Small intestine (tissue), 7 donors: ENCODE measurements around the gene POP5. TPM values are rescaled to one million over a fixed set of nuclear protein-coding genes. Genes with fewer than 3 reads are reported as not detected.

Source experiments
- DNase-seq, 2 donors: peaks; one replicate each; pipeline versions ENCODE4 v3.0.0 to v3.0.0-alpha.2; 2013
- FAIRE-seq: peaks from 2 replicates; lab custom pipeline; 2012; peaks lifted over from hg19 to GRCh38; lab: Jason Lieb, UNC
- H3K27ac ChIP-seq, 3 donors: one replicate each; pipeline ENCODE4 v1.5.1; 2013; ENCODE audit warnings: low read length in 2 of 3, mild to moderate bottlenecking in 2 of 3, control low read depth in 1 of 3, inconsistent platforms in 1 of 3, low read depth in 1 of 3, moderate library complexity in 1 of 3
- H3K27me3 ChIP-seq, 3 donors: one replicate each; pipeline ENCODE4 v1.6.1; 2013; ENCODE audit warnings: low read length in 3 of 3, inconsistent platforms in 1 of 3; ENCODE audit not compliant: control insufficient read depth in 3 of 3, insufficient read depth in 3 of 3
- H3K36me3 ChIP-seq, 3 donors: one replicate each; pipeline ENCODE4 v1.6.1; 2013; ENCODE audit warnings: low read length in 3 of 3, inconsistent platforms in 1 of 3, low read depth in 1 of 3, mild to moderate bottlenecking in 1 of 3, moderate library complexity in 1 of 3; ENCODE audit not compliant: control insufficient read depth in 3 of 3, insufficient read depth in 2 of 3
- H3K4me1 ChIP-seq, 3 donors: one replicate each; pipeline ENCODE4 v1.6.1; 2013; ENCODE audit warnings: low read length in 2 of 3, inconsistent platforms in 1 of 3, low read depth in 1 of 3, mild to moderate bottlenecking in 1 of 3, moderate library complexity in 1 of 3; ENCODE audit not compliant: control insufficient read depth in 3 of 3, insufficient read depth in 2 of 3
- H3K4me3 ChIP-seq, 3 donors: one replicate each; pipeline ENCODE4 v1.5.1; 2013; ENCODE audit warnings: low read length in 3 of 3, control low read depth in 1 of 3, inconsistent platforms in 1 of 3, low read depth in 1 of 3, mild to moderate bottlenecking in 1 of 3, moderate library complexity in 1 of 3
- H3K9me3 ChIP-seq, 2 donors: one replicate each; pipeline ENCODE4 v1.6.1; 2013; ENCODE audit warnings: low read depth in 1 of 2, low read length in 1 of 2; ENCODE audit not compliant: control insufficient read depth in 2 of 2, insufficient read depth in 1 of 2
- WGBS, 3 donors: extraction: QIAGEN DNeasy Blood & Tissue Kit; methylation state at CpG; one replicate each; pipeline ENCODE4 v1.1.7; 2013; 5-methylcytosine and 5-hydroxymethylcytosine counted together
- polyA plus RNA-seq, 4 donors: library from polyadenylated mRNA; stranded (reverse) in 3 of 4; unstranded in 1 of 4; fragments of 200-250 nt in 3 of 4; fragments of 120-200 nt in 1 of 4; gene quantifications; one replicate each; pipeline versions ENCODE4 v1.2.1 to v1.2.3, GENCODE V29; 2013
- donor health status: healthy with polysubstance abuse.
- donor health status: control.
- donor health status: control.
- donor health status: Bipolar disorder and iron deficiency.
- donor health status: healthy.

POP5 gene
- polyA plus RNA-seq, 4 donors, result 20.0 to 59.9 (median 43.8) TPM

GRCh38 chr12:120586206-120586605 lies 5.0 kb upstream of the POP5 start:
- H3K27me3 ChIP-seq, result peaks cover 0 to 19% (median 0%) of the 10 kb centered on the region in 3 donors
- H3K27ac ChIP-seq, result no peak overlapping the region
- no peak overlapping the region for H3K4me3 ChIP-seq
- FAIRE-seq (no peak), DNase-seq (no peak)
- 71 to 79% (median 72%) methylated on average over 7 of the region's 7 CpGs for WGBS, 3 donors
- peaks cover 0 to 4% of the 10 kb centered on the region in 2 donors for H3K9me3 ChIP-seq
- H3K36me3 ChIP-seq, result no peaks in the 10 kb centered on the region
- H3K4me1 ChIP-seq, result peaks cover 0 to 3% (median 0%) of the 10 kb centered on the region in 3 donors

DNA sequence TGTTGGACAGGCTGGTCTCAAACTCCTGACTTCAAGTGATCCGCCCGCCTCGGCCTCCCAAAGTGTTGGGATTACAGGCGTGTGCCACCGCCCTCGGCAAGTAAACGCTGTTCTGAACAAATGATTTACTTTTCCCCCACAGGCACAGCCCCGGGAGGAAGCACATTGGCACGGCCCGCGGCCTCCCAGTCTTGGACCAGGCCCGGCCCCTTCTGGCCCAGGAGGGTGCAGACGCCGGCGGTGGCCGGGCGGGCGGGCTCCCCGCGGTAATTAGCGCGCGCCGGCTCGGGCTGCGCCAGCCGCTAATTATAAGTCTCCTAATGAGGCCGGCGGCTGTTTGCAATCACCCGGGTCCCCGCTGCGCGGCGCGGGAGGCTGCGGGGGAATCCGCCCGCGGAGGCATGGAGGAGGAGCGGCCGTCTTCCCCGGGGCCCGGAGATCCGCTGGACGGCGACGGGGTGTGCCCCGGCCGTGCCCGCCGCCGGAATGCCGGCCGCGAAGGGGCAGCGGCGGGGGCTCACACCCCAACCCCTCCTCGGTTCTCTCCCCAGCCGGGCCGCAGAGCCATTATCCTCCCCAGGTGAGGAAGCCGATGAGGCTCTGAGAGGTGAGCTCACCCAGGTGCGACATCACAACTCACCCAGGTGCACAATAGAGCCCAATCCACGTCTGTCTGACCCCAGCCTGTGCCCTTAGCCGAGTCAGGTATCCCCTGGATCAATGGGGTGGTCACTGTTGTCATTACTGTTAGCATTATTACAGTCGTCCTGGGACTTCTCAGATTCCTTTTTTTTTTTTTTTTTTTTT lies 3.3 kb upstream of the POP5 start:
- Histone ChIP-seq H3K4me3 (peak overlapping the region; percentile 2 to 35 (median 12)), H3K4me1 (peaks cover 0 to 9% (median 4%) of the 10 kb centered on the region in 3 donors), H3K27me3 (peaks cover 0 to 19% (median 0%) of the 10 kb centered on the region in 3 donors), H3K9me3 (no peaks in the 10 kb centered on the region), H3K27ac (no peak overlapping the region), H3K36me3 (peaks cover 0 to 7% (median 0%) of the 10 kb centered on the region in 3 donors)
- DNase-seq (peak; percentile 73), FAIRE-seq (no peak)
- 2% methylated on average over 45 to 65 of the region's 65 CpGs for WGBS, 3 donors

DNA sequence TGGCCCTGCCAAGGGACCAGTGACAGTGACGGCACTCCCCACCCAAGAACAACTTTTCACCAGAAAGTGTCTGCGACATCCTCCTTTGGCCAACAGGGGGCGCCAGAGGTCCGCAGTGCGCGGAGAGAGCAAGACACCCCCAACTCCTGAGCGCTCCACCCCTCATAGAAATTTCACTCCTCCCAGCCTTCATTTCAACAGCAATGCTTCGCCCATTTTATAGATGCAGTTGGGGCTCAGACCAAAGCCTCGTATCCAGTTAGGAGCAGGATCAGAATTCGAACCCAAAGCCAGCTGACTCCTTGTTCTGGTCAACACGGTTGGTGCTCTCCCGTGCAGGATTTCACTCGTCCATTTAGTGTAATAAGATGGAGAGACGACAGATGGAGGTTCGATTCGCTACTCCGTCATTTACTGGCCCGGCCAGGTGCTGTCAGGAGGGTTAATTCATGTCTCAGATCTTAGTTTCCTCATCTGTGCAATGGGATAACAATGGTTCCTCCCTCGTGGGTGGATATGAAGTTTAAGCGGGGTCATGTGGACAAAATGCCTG lies 2.4 kb upstream of the POP5 start:
- no peaks in the 10 kb centered on the region for H3K9me3 ChIP-seq
- WGBS, 3 donors, result 15 to 21% (median 17%) methylated on average over 16 to 20 of the region's 20 CpGs
- peak; percentile 66 to 82 for DNase-seq
- no peak overlapping the region for H3K4me3 ChIP-seq
- no peak for FAIRE-seq
- H3K4me1 ChIP-seq, result peaks cover 0 to 9% (median 4%) of the 10 kb centered on the region in 3 donors
- H3K27ac ChIP-seq, result no peak overlapping the region
- peaks cover 0 to 15% (median 7%) of the 10 kb centered on the region in 3 donors for H3K36me3 ChIP-seq
- H3K27me3 ChIP-seq, result peaks cover 0 to 19% (median 0%) of the 10 kb centered on the region in 3 donors

- Histone ChIP-seq H3K36me3 (peaks cover 7 to 28% (median 13%) of the 10 kb centered on the region in 3 donors), H3K27me3 (peaks cover 0 to 19% (median 0%) of the 10 kb centered on the region in 3 donors), H3K9me3 (no peaks in the 10 kb centered on the region), H3K4me1 (peaks cover 0 to 9% (median 4%) of the 10 kb centered on the region in 3 donors), H3K27ac (no peak overlapping the region), H3K4me3 (peak overlapping the region in 2 of 3 donors; percentile 75 to 89)
- FAIRE-seq, result no peak
- 18 to 30% (median 20%) methylated on average over 9 of the region's 9 CpGs for WGBS, 3 donors
- DNase-seq, result no peak
Observed at GRCh38 chr12:120581998-120582397, 796 bp upstream of the POP5 start.

DNA sequence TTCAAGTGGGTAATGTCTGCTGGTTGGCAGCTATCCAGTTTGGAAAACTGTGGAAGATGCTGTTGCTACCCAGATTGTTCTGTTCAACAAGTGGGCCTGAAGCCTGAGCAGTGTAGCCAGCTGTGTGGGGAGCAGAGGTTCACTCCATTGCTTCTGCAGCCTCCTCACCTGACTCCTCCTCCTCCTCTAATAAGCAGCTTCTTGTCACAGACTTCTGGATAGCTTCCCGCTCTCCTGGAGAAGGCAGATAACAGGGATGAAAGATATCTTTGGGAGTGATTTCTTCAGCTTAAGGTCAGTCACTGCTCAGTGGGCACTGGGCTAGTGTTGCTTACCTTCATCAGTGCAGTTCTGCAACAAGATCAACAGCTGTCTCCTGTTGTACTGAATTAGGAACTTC lies 2.0 kb downstream of the POP5 start:
- no peak for FAIRE-seq
- H3K9me3 ChIP-seq, result no peaks in the 10 kb centered on the region
- DNase-seq, result no peak
- no peak overlapping the region for H3K27ac ChIP-seq
- H3K27me3 ChIP-seq, result peaks cover 0 to 8% (median 0%) of the 10 kb centered on the region in 3 donors
- H3K4me3 ChIP-seq, result no peak overlapping the region
- peaks cover 16 to 49% (median 24%) of the 10 kb centered on the region in 3 donors for H3K36me3 ChIP-seq
- WGBS, 3 donors, result 55 to 76% (median 70%) methylated on average over 1 of the region's 1 CpG
- peaks cover 0 to 9% (median 4%) of the 10 kb centered on the region in 3 donors for H3K4me1 ChIP-seq

DNA sequence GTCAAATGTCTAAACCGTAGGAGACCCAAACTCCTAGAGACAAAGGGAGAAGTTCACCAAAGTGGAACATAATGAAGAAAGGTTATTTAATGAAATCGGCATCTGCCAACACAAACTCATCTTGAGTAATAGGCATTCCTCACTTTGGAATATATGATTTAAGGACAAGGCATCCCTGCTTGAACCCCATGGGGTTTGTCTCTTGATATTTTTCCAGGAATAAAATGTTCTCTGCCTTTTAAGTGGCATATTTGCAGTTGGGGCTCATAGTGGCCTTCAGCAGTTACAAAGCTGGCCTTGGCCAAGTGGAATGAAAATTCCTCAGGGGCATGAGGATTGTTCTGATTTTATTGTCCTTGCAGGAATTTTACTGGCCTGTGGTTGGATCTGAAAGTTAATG lies 7.1 kb downstream of the POP5 start:
- Histone ChIP-seq H3K27me3 (no peaks in the 10 kb centered on the region), H3K27ac (no peak overlapping the region), H3K4me3 (no peak overlapping the region), H3K9me3 (no peaks in the 10 kb centered on the region), H3K36me3 (peaks cover 29 to 74% (median 41%) of the 10 kb centered on the region in 3 donors), H3K4me1 (no peaks in the 10 kb centered on the region)
- FAIRE-seq (no peak), DNase-seq (no peak)
- 86 to 98% (median 87%) methylated on average over 2 of the region's 2 CpGs for WGBS, 3 donors

DNA sequence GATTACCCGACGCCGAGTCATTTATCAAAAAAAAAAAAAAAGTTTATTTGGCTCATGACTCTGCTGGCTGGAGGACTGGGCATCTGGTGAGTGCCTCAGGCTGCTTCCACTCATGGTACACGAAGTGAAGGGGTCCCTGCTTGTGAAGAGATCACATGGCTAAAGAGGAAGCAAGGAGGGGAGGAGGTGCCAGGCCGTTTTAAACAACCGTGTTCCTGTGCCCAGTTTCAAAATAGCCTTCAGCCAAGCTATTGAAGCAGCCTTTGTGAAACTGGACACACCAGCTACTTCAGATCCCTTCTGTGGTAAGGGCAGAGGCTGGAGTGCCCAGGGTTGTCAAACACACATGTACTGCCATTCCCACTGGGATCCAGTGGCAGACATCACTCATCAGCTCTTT lies 7.6 kb downstream of the POP5 start:
- no peak overlapping the region for H3K27ac ChIP-seq
- no peak overlapping the region for H3K4me3 ChIP-seq
- H3K27me3 ChIP-seq, result no peaks in the 10 kb centered on the region
- DNase-seq (no peak), FAIRE-seq (no peak)
- 78 to 81% (median 79%) methylated on average over 6 of the region's 6 CpGs for WGBS, 3 donors
- H3K9me3 ChIP-seq, result no peaks in the 10 kb centered on the region
- H3K36me3 ChIP-seq, result peaks cover 29 to 76% (median 36%) of the 10 kb centered on the region in 3 donors
- H3K4me1 ChIP-seq, result no peaks in the 10 kb centered on the region

- no peak overlapping the region for H3K27ac ChIP-seq
- WGBS, 3 donors, result 80 to 83% (median 82%) methylated on average over 5 of the region's 5 CpGs
Observed at GRCh38 chr12:120571299-120571698, 9.9 kb downstream of the POP5 start.

More at GRCh38 chr12:120571299-120571698, 9.9 kb downstream of the POP5 start:
- Histone ChIP-seq H3K9me3 (no peaks in the 10 kb centered on the region), H3K36me3 (peaks cover 24 to 77% (median 37%) of the 10 kb centered on the region in 3 donors), H3K27me3 (no peaks in the 10 kb centered on the region), H3K4me1 (no peaks in the 10 kb centered on the region), H3K4me3 (no peak overlapping the region)
- FAIRE-seq (no peak), DNase-seq (no peak)
